Glutamatergic neuron (in vitro differentiated cells): ENCODE measurements around the gene SPON2. TPM values are rescaled to one million over a fixed set of nuclear protein-coding genes. Genes with fewer than 3 reads are reported as not detected.

Experiments used
- DNase-seq: peaks from one replicate; pipeline ENCODE4 v3.0.0; 2022
- H3K27ac Mint-ChIP-seq: one replicate; pipeline ENCODE4 v1.8.0; 2020; ENCODE audit warnings: mild to moderate bottlenecking, mixed read lengths, inconsistent platforms; ENCODE audit not compliant: unreplicated experiment
- H3K27me3 Mint-ChIP-seq: one replicate; pipeline ENCODE4 v1.8.0; 2020; ENCODE audit warnings: mild to moderate bottlenecking, moderate library complexity, mixed read lengths, inconsistent platforms; ENCODE audit not compliant: unreplicated experiment
- H3K36me3 Mint-ChIP-seq: one replicate; pipeline ENCODE4 v1.8.0; 2020; ENCODE audit warnings: mild to moderate bottlenecking, mixed read lengths, inconsistent platforms; ENCODE audit not compliant: unreplicated experiment
- H3K4me1 Mint-ChIP-seq: one replicate; pipeline ENCODE4 v1.8.0; 2020; ENCODE audit warnings: mild to moderate bottlenecking, low read depth, mixed read lengths, inconsistent platforms; ENCODE audit not compliant: unreplicated experiment
- H3K4me3 Mint-ChIP-seq: one replicate; pipeline ENCODE4 v1.8.0; 2020; ENCODE audit warnings: mild to moderate bottlenecking, mixed read lengths, inconsistent platforms; ENCODE audit not compliant: unreplicated experiment
- H3K9me3 Mint-ChIP-seq: one replicate; pipeline ENCODE4 v1.8.0; 2020; ENCODE audit warnings: mild to moderate bottlenecking, moderate library complexity, mixed read lengths, inconsistent platforms; ENCODE audit not compliant: unreplicated experiment
- total RNA-seq: library from RNA; stranded (reverse); fragmentation: NEBNext Ultra II Directional; extraction: Animal tissue kit (Norgen Biotek cat#: 25700); gene quantifications from one replicate; pipeline ENCODE4 v1.2.1, GENCODE V29; 2021; ENCODE audit not compliant: unreplicated experiment
- TF ChIP-seq, protein P1 (sequence below): fragments of 200-600 bp; sonication (generic); IDR thresholded peaks from one replicate; pipeline ENCODE4 v1.5.0; 2021; ENCODE audit not compliant: partially characterized antibody, unreplicated experiment

The SPON2 gene
- total RNA-seq, 1 donor from 2014 or later: 769 TPM

DNA sequence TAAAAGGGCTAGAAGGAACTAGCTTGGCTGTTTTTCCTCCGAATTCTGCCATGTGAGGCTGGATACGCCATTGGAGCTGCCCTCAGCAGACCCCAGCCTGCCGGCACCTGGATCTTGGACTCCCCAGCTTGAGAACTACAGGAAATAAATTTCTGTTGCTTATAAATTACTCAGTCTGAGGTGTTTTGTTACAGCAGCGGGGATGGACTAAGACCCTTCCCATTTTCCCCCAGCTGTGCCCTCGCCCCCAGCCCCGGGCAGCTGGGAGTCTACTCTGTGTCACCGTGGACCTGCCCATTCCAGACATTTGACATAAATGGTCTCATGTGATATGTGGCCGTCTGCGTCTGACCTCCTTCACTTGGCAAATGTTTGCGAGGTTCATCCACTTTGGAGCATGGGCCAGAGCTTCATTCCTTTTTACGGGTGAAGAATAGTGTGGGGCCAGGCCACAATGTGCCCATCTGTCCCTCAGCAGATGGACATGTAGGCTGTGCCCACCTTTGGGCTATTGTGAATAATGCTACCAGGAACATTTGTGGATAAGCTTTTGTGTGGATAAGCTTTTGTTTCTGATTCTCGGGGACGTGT lies 30.7 kb upstream of the SPON2 start:
- Mint-ChIP-seq H3K9me3 (peaks cover 8% of the 10 kb centered on the region), H3K27ac (no peak overlapping the region), H3K4me3 (no peak overlapping the region), H3K4me1 (peaks cover 17% of the 10 kb centered on the region), H3K36me3 (no peaks in the 10 kb centered on the region), H3K27me3 (peaks cover 10% of the 10 kb centered on the region)
- TF ChIP-seq, protein P1, sequence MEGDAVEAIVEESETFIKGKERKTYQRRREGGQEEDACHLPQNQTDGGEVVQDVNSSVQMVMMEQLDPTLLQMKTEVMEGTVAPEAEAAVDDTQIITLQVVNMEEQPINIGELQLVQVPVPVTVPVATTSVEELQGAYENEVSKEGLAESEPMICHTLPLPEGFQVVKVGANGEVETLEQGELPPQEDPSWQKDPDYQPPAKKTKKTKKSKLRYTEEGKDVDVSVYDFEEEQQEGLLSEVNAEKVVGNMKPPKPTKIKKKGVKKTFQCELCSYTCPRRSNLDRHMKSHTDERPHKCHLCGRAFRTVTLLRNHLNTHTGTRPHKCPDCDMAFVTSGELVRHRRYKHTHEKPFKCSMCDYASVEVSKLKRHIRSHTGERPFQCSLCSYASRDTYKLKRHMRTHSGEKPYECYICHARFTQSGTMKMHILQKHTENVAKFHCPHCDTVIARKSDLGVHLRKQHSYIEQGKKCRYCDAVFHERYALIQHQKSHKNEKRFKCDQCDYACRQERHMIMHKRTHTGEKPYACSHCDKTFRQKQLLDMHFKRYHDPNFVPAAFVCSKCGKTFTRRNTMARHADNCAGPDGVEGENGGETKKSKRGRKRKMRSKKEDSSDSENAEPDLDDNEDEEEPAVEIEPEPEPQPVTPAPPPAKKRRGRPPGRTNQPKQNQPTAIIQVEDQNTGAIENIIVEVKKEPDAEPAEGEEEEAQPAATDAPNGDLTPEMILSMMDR: no peak
- DNase-seq: no peak

- DNase-seq: no peak
- Mint-ChIP-seq H3K4me1 (peaks cover 19% of the 10 kb centered on the region), H3K27me3 (peaks cover 11% of the 10 kb centered on the region), H3K36me3 (no peaks in the 10 kb centered on the region), H3K27ac (no peak overlapping the region), H3K9me3 (peaks cover 11% of the 10 kb centered on the region), H3K4me3 (no peak overlapping the region)
- TF ChIP-seq, protein P1: no peak
These were observed 30.2 kb upstream of the SPON2 start for GRCh38 chr4:1202526-1203011.

GRCh38 chr4:1201851-1202525 lies 29.6 kb upstream of the SPON2 start:
- TF ChIP-seq, protein P1: no peak
- Mint-ChIP-seq H3K4me3 (no peak overlapping the region), H3K4me1 (peaks cover 22% of the 10 kb centered on the region), H3K27me3 (peaks cover 11% of the 10 kb centered on the region), H3K36me3 (no peaks in the 10 kb centered on the region), H3K27ac (peak overlapping the region; percentile 14), H3K9me3 (peaks cover 13% of the 10 kb centered on the region)
- DNase-seq: no peak

- H3K4me1 Mint-ChIP-seq: peaks cover 28% of the 10 kb centered on the region
- no peak overlapping the region for H3K27ac Mint-ChIP-seq
- no peaks in the 10 kb centered on the region for H3K36me3 Mint-ChIP-seq
- H3K9me3 Mint-ChIP-seq: peaks cover 14% of the 10 kb centered on the region
- peaks cover 11% of the 10 kb centered on the region for H3K27me3 Mint-ChIP-seq
- DNase-seq: no peak
- H3K4me3 Mint-ChIP-seq: no peak overlapping the region
- TF ChIP-seq, protein P1: no peak
These were observed 28.1 kb upstream of the SPON2 start for GRCh38 chr4:1200425-1201035.
